SK-N-SH treated with all-trans-retinoic acid at 6 μM for 48 hours (cell line): Measurements from ENCODE around the gene BACH2.

Experiments
- ARNTL ChIP-seq: fragments of 450-650 bp; formaldehyde crosslinking; IDR thresholded peaks from 2 replicates; pipeline ENCODE4 v1.5.0; 2020; ENCODE audit warnings: low read depth, mild to moderate bottlenecking, moderate library complexity, borderline replicate concordance
- CREB5 ChIP-seq: fragments of 250-450 bp; sonication (Bioruptor Pico); IDR thresholded peaks from 2 replicates; pipeline ENCODE4 v1.5.1; 2020; ENCODE audit warnings: low read depth, mild to moderate bottlenecking, moderate library complexity
- CSRNP3 ChIP-seq: fragments of 250-450 bp; sonication (Bioruptor Pico); IDR thresholded peaks from 2 replicates; pipeline ENCODE4 v1.5.1; 2021; ENCODE audit warnings: mild to moderate bottlenecking, moderate library complexity
- POU6F1 ChIP-seq: fragments of 250-450 bp; sonication (Bioruptor Pico); IDR thresholded peaks from 2 replicates; pipeline ENCODE4 v1.8.0; 2021; ENCODE audit warnings: low read depth, mild to moderate bottlenecking, moderate library complexity, borderline replicate concordance
- RARB ChIP-seq: fragments of 250-450 bp; sonication (Bioruptor Pico); IDR thresholded peaks from 2 replicates; pipeline ENCODE4 v1.8.0; 2021; ENCODE audit warnings: mild to moderate bottlenecking, moderate library complexity
- ZFP3 ChIP-seq: fragments of 250-450 bp; sonication (Bioruptor Pico); IDR thresholded peaks from 2 replicates; pipeline ENCODE4 v1.5.0; 2020; ENCODE audit warnings: mild to moderate bottlenecking, moderate library complexity
- ZFP30 ChIP-seq: fragments of 450-650 bp; formaldehyde crosslinking; IDR thresholded peaks from 2 replicates; pipeline ENCODE4 v1.5.0; 2022; ENCODE audit warnings: mild to moderate bottlenecking, moderate library complexity
- ZNF565 ChIP-seq: fragments of 450-650 bp; formaldehyde crosslinking; conservative IDR thresholded peaks from 2 replicates; pipeline ENCODE4 v1.5.0; 2020; ENCODE audit warnings: low read depth, mild to moderate bottlenecking, moderate library complexity
- ZNF70 ChIP-seq: fragments of 450-650 bp; formaldehyde crosslinking; IDR thresholded peaks from 2 replicates; pipeline ENCODE4 v1.5.0; 2020; ENCODE audit warnings: mild to moderate bottlenecking, moderate library complexity
- TF ChIP-seq, protein P1 (sequence below): fragments of 250-450 bp; sonication (Bioruptor Pico); IDR thresholded peaks from 2 replicates; pipeline ENCODE4 v1.8.0; 2020; ENCODE audit warnings: mild to moderate bottlenecking, moderate library complexity, borderline replicate concordance

- TF ChIP-seq ZFP3 (CRISPR knock-in tag) (no peak), ZNF565 (CRISPR knock-in tag) (no peak), RARB (no peak), ARNTL (no peak), CSRNP3 (CRISPR knock-in tag) (no peak), CREB5 (CRISPR knock-in tag) (no peak), ZNF70 (CRISPR knock-in tag) (no peak), ZFP30 (no peak), POU6F1 (no peak)
- TF ChIP-seq, protein P1, sequence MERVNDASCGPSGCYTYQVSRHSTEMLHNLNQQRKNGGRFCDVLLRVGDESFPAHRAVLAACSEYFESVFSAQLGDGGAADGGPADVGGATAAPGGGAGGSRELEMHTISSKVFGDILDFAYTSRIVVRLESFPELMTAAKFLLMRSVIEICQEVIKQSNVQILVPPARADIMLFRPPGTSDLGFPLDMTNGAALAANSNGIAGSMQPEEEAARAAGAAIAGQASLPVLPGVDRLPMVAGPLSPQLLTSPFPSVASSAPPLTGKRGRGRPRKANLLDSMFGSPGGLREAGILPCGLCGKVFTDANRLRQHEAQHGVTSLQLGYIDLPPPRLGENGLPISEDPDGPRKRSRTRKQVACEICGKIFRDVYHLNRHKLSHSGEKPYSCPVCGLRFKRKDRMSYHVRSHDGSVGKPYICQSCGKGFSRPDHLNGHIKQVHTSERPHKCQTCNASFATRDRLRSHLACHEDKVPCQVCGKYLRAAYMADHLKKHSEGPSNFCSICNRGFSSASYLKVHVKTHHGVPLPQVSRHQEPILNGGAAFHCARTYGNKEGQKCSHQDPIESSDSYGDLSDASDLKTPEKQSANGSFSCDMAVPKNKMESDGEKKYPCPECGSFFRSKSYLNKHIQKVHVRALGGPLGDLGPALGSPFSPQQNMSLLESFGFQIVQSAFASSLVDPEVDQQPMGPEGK (CRISPR knock-in tag), result no peak
Observed at GRCh38 chr6:90126181-90126580, 170.5 kb downstream of the BACH2 start.
